Neural progenitor cell (in vitro differentiated cells): ENCODE results near the gene ACACB.
A peak's percentile ranks its signal among the peaks of the same experiment; 100 is the strongest.

Experiments
- EZH2 ChIP-seq: fragments of 200-600 bp; sonication (generic); IDR thresholded peaks from 2 replicates; pipeline ENCODE4 v1.6.1; 2017; ENCODE audit warnings: antibody characterized with exemption, mild to moderate bottlenecking, moderate library complexity
- TF ChIP-seq, protein P1 (sequence below): fragments of 200-600 bp; sonication (generic); IDR thresholded peaks from 2 replicates; pipeline ENCODE4 v1.5.1; 2017; ENCODE audit warnings: antibody characterized with exemption, mild to moderate bottlenecking

DNA sequence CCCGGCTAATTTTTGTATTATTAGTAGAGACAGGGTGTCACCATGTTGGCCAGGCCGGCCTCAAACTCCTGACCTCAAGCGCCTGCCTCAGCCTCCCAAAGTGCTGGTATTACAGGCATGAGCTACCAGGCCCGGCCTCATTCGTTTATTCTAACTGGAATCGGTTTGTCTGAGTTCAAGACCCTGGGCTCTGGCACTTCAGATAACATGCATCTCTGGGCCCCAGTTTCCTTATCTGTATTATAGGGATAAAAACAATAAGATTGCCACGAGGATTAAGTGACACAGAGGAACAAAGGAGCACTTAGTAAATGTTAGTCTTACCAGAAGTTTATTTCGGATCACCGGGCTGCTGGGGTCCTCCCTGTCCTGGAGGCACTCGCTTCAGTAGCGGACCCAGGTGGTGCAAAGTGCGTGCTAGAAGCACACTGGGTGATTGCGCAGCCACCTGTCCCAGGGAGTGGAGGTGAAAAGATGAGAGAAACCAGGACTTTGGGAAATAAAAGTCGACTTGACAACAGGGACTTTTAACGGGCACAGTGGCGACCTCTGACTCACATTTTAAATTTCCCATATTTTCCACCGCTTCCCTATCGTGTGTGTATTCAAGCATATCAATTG, 37.5 kb downstream of the ACACB start:
- peak; percentile 15 for TF ChIP-seq EZH2
- TF ChIP-seq, protein P1, sequence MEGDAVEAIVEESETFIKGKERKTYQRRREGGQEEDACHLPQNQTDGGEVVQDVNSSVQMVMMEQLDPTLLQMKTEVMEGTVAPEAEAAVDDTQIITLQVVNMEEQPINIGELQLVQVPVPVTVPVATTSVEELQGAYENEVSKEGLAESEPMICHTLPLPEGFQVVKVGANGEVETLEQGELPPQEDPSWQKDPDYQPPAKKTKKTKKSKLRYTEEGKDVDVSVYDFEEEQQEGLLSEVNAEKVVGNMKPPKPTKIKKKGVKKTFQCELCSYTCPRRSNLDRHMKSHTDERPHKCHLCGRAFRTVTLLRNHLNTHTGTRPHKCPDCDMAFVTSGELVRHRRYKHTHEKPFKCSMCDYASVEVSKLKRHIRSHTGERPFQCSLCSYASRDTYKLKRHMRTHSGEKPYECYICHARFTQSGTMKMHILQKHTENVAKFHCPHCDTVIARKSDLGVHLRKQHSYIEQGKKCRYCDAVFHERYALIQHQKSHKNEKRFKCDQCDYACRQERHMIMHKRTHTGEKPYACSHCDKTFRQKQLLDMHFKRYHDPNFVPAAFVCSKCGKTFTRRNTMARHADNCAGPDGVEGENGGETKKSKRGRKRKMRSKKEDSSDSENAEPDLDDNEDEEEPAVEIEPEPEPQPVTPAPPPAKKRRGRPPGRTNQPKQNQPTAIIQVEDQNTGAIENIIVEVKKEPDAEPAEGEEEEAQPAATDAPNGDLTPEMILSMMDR: no peak
